GM18858 (cell line): ENCODE measurements around the gene FAM209B.
A peak's percentile ranks its signal among the peaks of the same experiment; 100 is the strongest.
"Not testable (repeated sequence)": the region's sequence is repeated elsewhere in the genome, so short reads cannot be mapped to it uniquely, and the experiment has no call there.

ENCODE experiments used
- ATAC-seq: cut with Tn5 transposase; IDR thresholded peaks from one replicate; pipeline ENCODE4 v1.9.1; 2021; ENCODE audit not compliant: unreplicated experiment

Gene FAM209B

GRCh38 chr20:56537997-56538396 is 5.0 kb downstream of the FAM209B start:
- no peak for ATAC-seq

DNA sequence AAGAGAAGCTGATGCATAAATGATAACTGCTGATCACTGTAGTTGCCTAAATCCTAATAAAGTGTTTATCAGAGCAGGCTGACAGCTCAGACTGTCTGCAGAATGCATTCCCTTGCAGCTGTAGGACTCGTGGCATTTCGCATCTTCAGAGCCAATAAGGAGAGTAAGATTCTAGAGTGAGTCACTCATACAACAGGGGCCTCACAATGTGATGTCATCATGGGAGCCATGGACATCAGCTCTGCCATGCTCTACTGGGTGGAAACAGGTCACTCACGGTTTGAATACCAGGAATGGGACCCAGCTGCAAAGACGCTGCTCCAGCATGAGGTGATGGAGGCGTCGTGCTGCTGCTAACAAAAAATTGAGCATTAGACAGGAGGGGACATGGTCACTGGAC is 7.4 kb downstream of the FAM209B start:
- no peak for ATAC-seq

DNA sequence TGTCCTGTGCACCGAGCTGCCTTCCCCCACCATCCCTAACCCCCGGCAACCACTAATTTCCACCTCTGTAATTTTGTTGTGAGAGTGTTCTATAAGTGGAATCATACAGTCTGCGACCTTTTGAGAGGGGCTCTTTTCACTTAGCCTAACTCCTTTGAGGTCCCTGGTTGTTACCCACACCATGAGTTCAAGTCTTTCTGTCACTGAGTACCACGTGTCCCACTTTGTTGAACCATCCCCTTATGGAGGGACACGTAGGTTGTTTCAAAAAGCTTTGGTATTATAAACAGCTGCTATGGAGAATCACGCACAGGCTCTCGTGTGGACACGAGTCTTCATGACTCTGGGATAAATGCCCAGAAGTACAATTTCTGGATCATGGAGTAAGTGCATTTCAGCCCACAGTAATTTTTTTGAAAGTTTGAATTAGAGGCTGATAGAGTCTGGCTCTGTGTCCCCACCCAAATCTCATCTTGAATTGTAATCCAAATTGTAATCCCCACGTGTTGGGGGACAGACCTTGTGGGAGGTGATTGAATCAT is 9.5 kb downstream of the FAM209B start:
- no peak for ATAC-seq

GRCh38 chr20:56551571-56551970 is 18.5 kb downstream of the FAM209B start:
- no peak for ATAC-seq

DNA sequence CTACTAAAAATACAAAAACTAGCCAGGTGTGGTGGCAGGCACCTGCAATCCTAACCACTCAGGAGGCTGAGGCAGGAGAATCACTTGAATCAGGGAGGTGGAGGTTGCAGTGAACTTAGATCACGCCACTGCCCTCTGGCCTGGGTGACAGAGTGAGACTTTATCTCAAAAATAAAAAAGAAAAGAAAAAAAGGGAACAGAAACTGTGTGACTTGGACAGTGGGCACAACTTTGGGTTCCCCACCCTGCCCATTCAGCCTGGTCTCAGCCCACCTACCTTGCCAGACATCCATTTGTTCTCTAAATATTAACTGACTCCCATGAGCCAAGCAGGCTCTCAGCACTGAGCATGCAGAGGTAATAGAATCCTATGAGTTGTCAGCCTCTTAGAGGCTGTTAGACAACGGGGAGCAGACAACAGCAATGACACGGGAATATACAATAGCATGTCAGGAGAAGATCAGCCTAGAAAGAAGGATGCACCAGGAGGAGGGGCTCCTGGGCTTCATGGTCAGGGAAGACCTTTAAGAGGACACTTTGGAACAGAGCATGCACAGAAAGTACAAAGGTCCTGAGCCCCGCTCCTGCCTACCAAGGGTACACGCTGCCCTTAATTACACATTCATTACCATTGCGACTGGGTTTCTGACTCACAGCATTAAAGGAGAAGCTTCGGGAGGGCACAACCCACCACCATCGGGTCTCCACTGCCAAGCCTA is 20.0 kb downstream of the FAM209B start:
- ATAC-seq = peak; percentile 35

DNA sequence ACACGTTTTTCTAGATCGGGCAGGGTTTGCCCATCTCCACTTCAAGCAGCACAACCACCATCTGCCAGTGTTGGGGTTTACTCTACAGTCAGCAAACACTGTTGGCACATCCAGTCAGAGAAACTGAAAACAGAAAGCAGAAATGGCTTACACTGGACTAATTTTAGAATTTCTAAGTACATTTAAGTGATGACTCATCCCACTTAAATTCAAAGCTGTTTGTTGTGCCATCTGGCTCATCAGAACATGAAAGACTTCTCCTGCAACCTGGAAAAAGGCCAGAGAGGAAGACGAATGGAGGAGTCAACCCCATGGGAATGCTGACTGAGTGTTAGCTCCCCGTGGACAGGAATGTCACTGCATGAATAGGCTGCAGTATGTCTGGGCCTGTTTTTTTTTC is 21.8 kb downstream of the FAM209B start:
- ATAC-seq = peak; percentile 93

DNA sequence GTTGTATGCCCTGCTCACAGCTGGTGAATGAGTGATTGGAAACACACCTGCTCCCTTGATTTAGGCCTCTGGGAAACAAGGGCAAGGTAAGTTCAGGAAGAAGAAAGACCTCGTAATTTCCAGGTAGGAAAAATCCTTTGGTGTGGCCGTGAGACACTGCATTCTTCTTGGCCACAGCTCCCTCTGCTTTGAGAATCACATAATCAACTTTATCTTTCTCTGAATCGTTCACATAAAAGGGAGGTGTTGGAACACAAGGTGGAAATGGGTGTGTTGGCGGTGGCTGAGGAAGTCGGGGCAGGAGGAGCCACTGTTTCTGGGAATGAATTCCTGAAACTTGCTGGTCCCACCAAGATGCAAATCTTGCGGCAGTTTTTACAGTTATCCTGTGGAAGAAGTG is 25.9 kb downstream of the FAM209B start:
- no peak for ATAC-seq

GRCh38 chr20:56564526-56564925 is 31.5 kb downstream of the FAM209B start:
- ATAC-seq = not testable (repeated sequence)

DNA sequence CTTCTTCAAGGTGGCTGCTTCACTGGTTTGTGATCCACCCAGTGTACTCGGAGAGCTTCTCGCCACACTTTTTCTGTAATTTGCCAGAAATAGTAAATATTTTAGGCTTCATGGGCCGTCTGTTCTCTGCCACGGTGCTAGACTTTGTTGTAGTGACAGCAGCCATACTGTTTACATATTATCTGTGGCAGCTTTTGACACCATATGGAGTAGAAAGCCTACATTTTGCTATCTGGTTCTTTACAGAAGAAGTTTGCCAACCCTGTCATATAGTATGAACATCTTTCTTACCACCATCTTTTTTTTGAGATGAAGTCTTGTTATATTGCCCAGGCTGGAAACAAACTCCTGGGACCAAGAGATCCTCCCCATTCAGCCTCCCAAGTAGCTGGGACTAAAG is 32.5 kb downstream of the FAM209B start:
- ATAC-seq = no peak

DNA sequence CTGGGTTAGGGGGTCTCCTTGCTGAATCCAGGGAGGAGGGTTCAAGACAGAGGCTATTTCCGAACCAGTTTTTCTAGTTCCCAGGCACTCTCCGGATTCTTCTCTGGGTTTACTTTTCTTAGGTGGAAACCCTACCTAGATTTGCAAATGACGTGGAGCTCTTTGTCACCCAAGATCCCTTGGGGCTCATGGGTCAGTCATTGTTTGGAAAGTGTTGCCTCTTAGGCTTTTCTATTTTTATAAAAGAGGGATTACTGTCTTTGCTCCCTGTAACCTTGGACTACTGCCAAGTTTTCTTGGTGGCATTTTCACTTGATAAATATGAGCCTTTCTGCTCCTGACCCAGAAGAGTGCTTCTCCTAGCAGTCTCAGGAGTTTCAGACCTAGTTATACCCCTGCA is 33.6 kb downstream of the FAM209B start:
- ATAC-seq = no peak

GRCh38 chr20:56570832-56571231 is 37.8 kb downstream of the FAM209B start:
- ATAC-seq = no peak

GRCh38 chr20:56572172-56572571 is 39.1 kb downstream of the FAM209B start:
- no peak for ATAC-seq

DNA sequence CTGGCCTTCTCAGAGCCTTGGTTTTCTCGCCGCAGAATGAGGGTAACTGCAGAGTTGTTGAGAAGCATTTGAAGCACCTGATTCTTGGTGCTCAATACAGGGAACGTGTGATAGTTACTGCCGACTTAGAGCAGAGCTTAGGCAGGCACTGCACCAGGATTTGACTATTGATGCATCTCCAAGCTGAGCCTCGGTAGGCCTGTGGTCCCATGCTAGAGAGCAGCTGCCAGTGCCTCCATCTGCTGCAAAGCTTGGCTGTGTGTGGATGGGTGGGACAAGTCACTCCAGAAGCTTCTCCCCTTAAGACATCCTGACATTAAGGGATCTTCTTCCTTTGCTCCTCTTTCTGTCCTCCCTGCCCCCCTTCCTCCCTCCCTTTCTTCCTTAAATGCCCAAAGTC is 40.9 kb downstream of the FAM209B start:
- ATAC-seq = no peak

GRCh38 chr20:56574531-56575142 is 41.6 kb downstream of the FAM209B start:
- ATAC-seq = no peak

DNA sequence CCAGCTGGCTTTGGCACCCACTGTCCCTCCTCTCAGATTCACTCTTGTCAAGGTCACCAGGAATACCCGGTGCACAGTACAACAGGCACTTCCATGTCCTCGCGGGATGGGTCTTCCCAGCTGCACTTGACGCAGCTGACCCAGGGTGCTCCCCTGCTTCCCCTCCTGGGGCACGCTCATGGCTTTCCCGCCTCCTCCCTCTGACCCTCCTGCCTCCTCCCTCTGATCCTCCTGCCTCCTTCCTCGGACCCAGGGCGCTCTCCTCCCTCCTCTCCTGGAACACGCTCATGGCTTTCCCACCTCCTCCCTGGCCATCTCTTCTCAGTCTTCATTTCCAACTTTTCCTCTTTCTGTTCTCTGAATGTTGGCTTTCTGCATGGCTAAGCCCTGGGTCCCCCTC is 42.1 kb downstream of the FAM209B start:
- ATAC-seq = no peak

DNA sequence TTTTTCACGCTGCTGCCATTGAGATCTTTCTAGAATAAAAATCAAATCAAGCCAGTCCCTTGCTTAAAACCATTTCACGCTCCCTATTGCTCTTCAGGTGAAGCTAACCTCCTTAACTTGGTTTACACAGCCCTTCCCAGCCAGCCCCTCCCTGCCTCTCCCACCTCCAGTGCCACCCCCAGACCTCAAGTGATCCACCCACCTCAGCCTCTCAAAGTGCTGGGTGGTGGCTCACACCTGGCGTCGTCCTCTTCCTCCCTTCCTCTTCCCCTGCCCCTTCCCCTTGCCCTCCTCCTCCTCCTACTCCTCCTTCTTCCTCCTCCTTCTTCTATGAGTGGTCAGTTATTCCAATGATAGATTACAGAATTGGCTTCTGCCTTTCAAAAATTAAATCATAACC is 42.9 kb downstream of the FAM209B start:
- ATAC-seq = no peak

- ATAC-seq = no peak
Observed at GRCh38 chr20:56579301-56579710, 46.3 kb downstream of the FAM209B start.

DNA sequence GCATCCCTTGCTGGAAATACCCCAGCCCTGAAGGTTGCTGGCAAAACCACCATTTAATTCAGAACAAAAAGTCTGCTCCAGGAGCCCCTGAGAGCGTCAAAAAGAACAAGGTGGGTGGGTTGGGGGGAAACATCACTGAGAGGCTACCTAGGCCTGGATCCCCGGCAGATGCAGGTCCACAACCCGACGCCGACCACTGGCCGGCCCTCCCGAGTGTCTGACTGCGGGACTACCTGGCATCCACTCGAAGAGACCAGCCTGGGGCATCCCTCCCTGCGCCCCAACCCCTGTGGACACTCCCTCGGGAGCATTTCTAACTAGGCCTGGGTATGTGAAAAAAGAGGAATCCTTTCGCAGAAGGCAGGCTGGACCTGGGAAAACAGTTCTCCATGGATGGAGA is 47.2 kb downstream of the FAM209B start:
- no peak for ATAC-seq

GRCh38 chr20:56581701-56582100 is 48.7 kb downstream of the FAM209B start:
- ATAC-seq = no peak

- no peak for ATAC-seq
Observed at GRCh38 chr20:56582542-56582941, 49.5 kb downstream of the FAM209B start.

GRCh38 chr20:56584916-56585315 is 51.9 kb downstream of the FAM209B start:
- no peak for ATAC-seq
